SU-DHL-6 (cell line): ENCODE results near the gene CGB3.

Source experiments
- H2AFZ ChIP-seq: fragments of 200-600 bp; sonication (generic); 2 replicates; pipeline ENCODE4 v1.6.1; 2014; ENCODE audit warnings: low read depth, mild to moderate bottlenecking, moderate library complexity, mixed read lengths, antibody characterized with exemption, low read length; ENCODE audit not compliant: severe bottlenecking
- H3F3A ChIP-seq: fragments of 200-600 bp; shearing (Covaris generic); 2 replicates; pipeline ENCODE4 v1.6.0; 2016; ENCODE audit warnings: antibody characterized with exemption, mild to moderate bottlenecking; ENCODE audit not compliant: insufficient read depth
- H3K27ac ChIP-seq: fragments of 200-600 bp; sonication (generic); 2 replicates; pipeline ENCODE4 v1.5.1; 2016; ENCODE audit warnings: low read depth, mild to moderate bottlenecking, low read length, moderate library complexity, mixed read lengths
- H3K27me3 ChIP-seq: fragments of 200-600 bp; sonication (generic), shearing (Covaris generic); 2 replicates; pipeline ENCODE4 v1.6.0; 2014; ENCODE audit warnings: mild to moderate bottlenecking, low read length
- H3K36me3 ChIP-seq: fragments of 200-600 bp; sonication (generic); 2 replicates; pipeline ENCODE4 v1.6.1; 2014; ENCODE audit warnings: mild to moderate bottlenecking, low read length, mixed read lengths
- H3K4me2 ChIP-seq: fragments of 300-600, 200-600 bp; shearing (Covaris generic), sonication (generic); 2 replicates; pipeline ENCODE4 v1.6.0; 2014; ENCODE audit warnings: low read length, low read depth, mild to moderate bottlenecking; ENCODE audit not compliant: poor library complexity, severe bottlenecking
- H3K4me3 ChIP-seq: fragments of 200-600 bp; sonication (generic); 2 replicates; pipeline ENCODE4 v1.5.1; 2014; ENCODE audit warnings: antibody characterized with exemption, low read length, mild to moderate bottlenecking, mixed read lengths; ENCODE audit not compliant: insufficient read depth, poor library complexity, severe bottlenecking
- H3K79me2 ChIP-seq: fragments of 200-600 bp; sonication (generic); 2 replicates; pipeline ENCODE4 v1.6.1; 2014; ENCODE audit warnings: mild to moderate bottlenecking, low read length, moderate library complexity; ENCODE audit not compliant: insufficient read depth
- H3K9ac ChIP-seq: fragments of 200-600 bp; sonication (generic); 2 replicates; pipeline ENCODE4 v1.7.0; 2014; ENCODE audit warnings: mild to moderate bottlenecking, low read length
- H3K9me2 ChIP-seq: fragments of 200-600 bp; sonication (generic); replicated peaks from 2 replicates; pipeline ENCODE4 v1.6.1; 2014; ENCODE audit warnings: low read length; ENCODE audit not compliant: insufficient read depth
- H3K9me3 ChIP-seq: fragments of 200-600 bp; sonication (generic); 2 replicates; pipeline ENCODE4 v1.6.1; 2014; ENCODE audit warnings: low read length, mixed read lengths; ENCODE audit not compliant: insufficient read depth
- H4K20me1 ChIP-seq: fragments of 200-600 bp; sonication (generic); 2 replicates; pipeline ENCODE4 v1.6.1; 2014; ENCODE audit warnings: low read depth, mild to moderate bottlenecking, antibody characterized with exemption, low read length, moderate library complexity, mixed read lengths
- EZH2phosphoT487 ChIP-seq: fragments of 200-600 bp; sonication (generic), shearing (Covaris generic); conservative IDR thresholded peaks from 2 replicates; pipeline ENCODE4 v1.6.1; 2018; ENCODE audit warnings: mild to moderate bottlenecking, antibody characterized with exemption, low read length, moderate library complexity, mixed read lengths
- TF ChIP-seq, protein P1 (sequence below): fragments of 200-600 bp; sonication (generic); IDR thresholded peaks from one replicate; pipeline ENCODE4 v1.5.1; 2017; ENCODE audit warnings: antibody characterized with exemption, mild to moderate bottlenecking, low read length, moderate library complexity; ENCODE audit not compliant: insufficient read depth, poor library complexity, severe bottlenecking

CGB3 gene

DNA sequence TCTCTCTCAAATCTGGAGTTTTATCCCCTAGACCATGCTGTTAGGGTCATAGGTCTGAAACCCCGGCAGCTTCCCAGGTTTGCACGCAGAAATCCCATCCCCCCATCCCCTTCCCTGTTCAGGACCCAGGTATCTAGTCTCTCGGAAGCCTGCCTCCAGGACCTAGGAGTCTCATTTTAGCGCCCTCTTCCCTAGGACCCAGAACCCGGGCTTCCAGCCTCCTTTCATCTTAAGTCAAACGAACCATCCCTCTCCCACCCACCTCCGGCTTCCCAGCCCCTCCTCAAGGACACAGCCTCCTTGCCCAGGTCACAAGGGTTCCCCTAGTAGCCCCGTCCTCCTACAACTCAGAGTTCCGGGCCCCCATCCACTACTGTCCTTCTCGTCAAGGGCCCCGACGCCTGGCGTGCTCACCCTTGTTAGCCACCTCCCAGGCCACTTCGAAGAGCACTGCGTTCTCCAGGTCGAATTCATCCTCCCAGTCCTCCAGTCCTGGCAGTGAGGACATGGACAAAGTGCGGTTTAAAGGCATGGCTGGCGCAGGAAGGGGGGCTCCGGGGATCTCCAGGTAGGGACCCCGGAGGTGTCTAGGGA is 31.5 kb downstream of the CGB3 start:
- Histone ChIP-seq H3K9ac (peak overlapping the region; percentile 92), H4K20me1 (no peaks in the 10 kb centered on the region), H3K27ac (peak overlapping the region; percentile 38), H3K4me3 (peak overlapping the region; percentile 97), H3K27me3 (no peaks in the 10 kb centered on the region), H3K9me2 (no peaks in the 10 kb centered on the region), H2AFZ (peak overlapping the region; percentile 56), H3K36me3 (no peaks in the 10 kb centered on the region), H3K79me2 (peaks cover 49% of the 10 kb centered on the region), H3K9me3 (no peaks in the 10 kb centered on the region), H3K4me2 (peak overlapping the region; percentile 91), H3F3A (no peaks in the 10 kb centered on the region)
- TF ChIP-seq, protein P1, sequence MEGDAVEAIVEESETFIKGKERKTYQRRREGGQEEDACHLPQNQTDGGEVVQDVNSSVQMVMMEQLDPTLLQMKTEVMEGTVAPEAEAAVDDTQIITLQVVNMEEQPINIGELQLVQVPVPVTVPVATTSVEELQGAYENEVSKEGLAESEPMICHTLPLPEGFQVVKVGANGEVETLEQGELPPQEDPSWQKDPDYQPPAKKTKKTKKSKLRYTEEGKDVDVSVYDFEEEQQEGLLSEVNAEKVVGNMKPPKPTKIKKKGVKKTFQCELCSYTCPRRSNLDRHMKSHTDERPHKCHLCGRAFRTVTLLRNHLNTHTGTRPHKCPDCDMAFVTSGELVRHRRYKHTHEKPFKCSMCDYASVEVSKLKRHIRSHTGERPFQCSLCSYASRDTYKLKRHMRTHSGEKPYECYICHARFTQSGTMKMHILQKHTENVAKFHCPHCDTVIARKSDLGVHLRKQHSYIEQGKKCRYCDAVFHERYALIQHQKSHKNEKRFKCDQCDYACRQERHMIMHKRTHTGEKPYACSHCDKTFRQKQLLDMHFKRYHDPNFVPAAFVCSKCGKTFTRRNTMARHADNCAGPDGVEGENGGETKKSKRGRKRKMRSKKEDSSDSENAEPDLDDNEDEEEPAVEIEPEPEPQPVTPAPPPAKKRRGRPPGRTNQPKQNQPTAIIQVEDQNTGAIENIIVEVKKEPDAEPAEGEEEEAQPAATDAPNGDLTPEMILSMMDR, result no peak
- TF ChIP-seq EZH2phosphoT487, result no peak

DNA sequence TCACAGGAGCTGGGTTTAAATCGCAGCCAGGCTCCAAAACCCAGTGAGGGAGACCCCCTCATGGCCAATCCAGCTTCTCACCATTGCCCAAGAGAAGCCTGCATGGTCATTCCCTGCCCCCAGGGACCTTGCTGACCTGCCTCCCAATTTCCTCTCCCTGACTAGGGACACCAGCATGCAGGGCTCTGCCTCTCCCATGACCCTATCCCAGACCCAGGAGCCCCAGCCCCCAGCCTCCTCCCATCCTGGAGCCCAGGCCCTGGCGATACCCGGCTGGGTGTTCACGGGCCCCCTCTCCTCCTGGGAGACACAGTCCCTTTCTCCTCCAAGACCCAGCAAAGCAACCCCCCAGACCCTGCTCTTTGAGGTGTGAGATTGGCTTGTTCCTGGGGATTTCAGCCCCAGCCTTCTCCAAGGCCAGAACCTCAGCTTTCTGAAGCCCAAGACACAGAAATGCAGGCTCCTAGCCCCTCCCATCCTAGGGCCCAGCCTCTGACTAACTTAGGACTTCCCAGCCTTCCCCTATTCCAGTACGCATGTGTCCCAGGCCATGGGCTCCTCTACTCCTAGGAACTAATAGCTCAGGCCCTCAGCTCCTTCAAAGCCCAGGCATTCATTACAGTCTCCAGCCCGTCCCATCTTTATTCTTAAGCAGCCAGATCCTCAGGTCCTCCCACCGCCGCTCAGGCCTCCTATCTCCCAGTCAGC is 32.1 kb downstream of the CGB3 start:
- TF ChIP-seq, protein P1, result no peak
- TF ChIP-seq EZH2phosphoT487, result no peak
- Histone ChIP-seq H2AFZ (peak overlapping the region; percentile 56), H3F3A (no peaks in the 10 kb centered on the region), H3K27me3 (no peaks in the 10 kb centered on the region), H3K9me3 (no peaks in the 10 kb centered on the region), H3K9me2 (no peaks in the 10 kb centered on the region), H3K36me3 (no peaks in the 10 kb centered on the region), H3K79me2 (peaks cover 43% of the 10 kb centered on the region), H3K27ac (0 out of 2 replicates have a peak overlapping the region, but pooled peaks have one; percentile 38), H3K9ac (peak overlapping the region; percentile 92), H3K4me2 (peak overlapping the region; percentile 91), H3K4me3 (peak overlapping the region; percentile 97), H4K20me1 (no peaks in the 10 kb centered on the region)

DNA sequence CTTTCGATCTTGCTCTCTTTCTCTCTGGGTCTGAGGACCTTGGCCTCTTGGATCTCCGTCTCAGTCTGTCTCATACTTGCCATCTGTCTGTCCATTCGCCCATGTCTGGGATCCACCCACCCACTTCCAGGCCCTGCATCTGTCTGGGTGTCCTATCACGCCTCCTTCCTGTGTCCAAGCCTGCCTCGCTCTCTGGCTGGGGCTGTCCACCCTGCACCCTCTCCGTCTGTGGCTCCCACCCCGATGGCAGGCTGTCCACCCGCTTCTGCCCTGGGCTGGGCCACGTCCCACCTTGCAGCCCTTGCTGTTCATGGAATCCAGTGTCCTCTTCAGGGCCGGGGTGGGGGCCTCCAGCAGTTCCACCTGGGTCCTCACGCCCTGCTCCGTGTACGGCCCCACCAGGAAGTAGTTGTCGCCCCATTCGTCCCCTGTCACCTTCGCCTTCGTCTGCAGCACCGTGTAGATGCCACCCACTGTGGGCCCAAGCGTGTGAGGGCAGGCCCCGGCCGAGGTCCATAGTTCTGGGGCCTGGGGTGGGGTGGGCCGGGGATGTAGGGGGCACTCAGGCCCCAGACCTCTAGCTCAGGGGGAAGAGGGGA is 33.0 kb downstream of the CGB3 start:
- Histone ChIP-seq H4K20me1 (no peaks in the 10 kb centered on the region), H3K9me3 (no peaks in the 10 kb centered on the region), H3K36me3 (no peaks in the 10 kb centered on the region), H3K9me2 (no peaks in the 10 kb centered on the region), H3F3A (no peaks in the 10 kb centered on the region), H3K79me2 (peaks cover 36% of the 10 kb centered on the region), H3K4me2 (no peak overlapping the region), H3K27me3 (no peaks in the 10 kb centered on the region), H3K9ac (no peak overlapping the region), H3K27ac (no peak overlapping the region), H3K4me3 (no peak overlapping the region), H2AFZ (no peak overlapping the region)
- TF ChIP-seq EZH2phosphoT487, result no peak
- TF ChIP-seq, protein P1, result no peak
